Activated CD4-positive, CD25-positive, alpha-beta regulatory T cell treated with anti-CD3 and anti-CD28 coated beads, Interleukin-2, amount 50 U/mL, for 24 hours (primary cell): ENCODE results near the gene DUSP16.
"Not testable (repeated sequence)": the region's sequence is repeated elsewhere in the genome, so short reads cannot be mapped to it uniquely, and the experiment has no call there.

Experiments
- ATAC-seq, 2 donors: fragments of 150-1000 bp; cut with Tn5 transposase; one replicate each; pipeline ENCODE4 v1.10.0; 2021; ENCODE audit warnings: mild to moderate bottlenecking in 1 of 2, moderate library complexity in 1 of 2

Gene DUSP16

GRCh38 chr12:12582895-12583303 is 20.2 kb upstream of the DUSP16 start:
- ATAC-seq: peak; percentile 94 to 97

- ATAC-seq: no peak
Observed at GRCh38 chr12:12582193-12582881, 19.7 kb upstream of the DUSP16 start.

GRCh38 chr12:12580716-12581115 is 18.1 kb upstream of the DUSP16 start:
- not testable (repeated sequence) for ATAC-seq

- ATAC-seq: peak in 1 of 2 donors; percentile 37
Observed at GRCh38 chr12:12577786-12578185, 15.1 kb upstream of the DUSP16 start.

- no peak for ATAC-seq
Observed at GRCh38 chr12:12572659-12573058, 10.0 kb upstream of the DUSP16 start.

GRCh38 chr12:12565971-12566370 is 3.3 kb upstream of the DUSP16 start:
- ATAC-seq: not testable (repeated sequence)

- ATAC-seq: no peak
Observed at GRCh38 chr12:12564911-12565310, 2.2 kb upstream of the DUSP16 start.

GRCh38 chr12:12563290-12563928 is 746 bp upstream of the DUSP16 start:
- no peak for ATAC-seq

- peak; percentile 1 to 4 for ATAC-seq
Observed at GRCh38 chr12:12562016-12562483, 613 bp downstream of the DUSP16 start.

GRCh38 chr12:12561371-12562015 is 1.2 kb downstream of the DUSP16 start:
- ATAC-seq: peak; percentile 25 to 30

- peak; percentile 69 to 70 for ATAC-seq
Observed at GRCh38 chr12:12560587-12561370, 1.9 kb downstream of the DUSP16 start.

- ATAC-seq: no peak
Observed at GRCh38 chr12:12559719-12560296, 2.9 kb downstream of the DUSP16 start.

GRCh38 chr12:12558291-12558690 is 4.4 kb downstream of the DUSP16 start:
- ATAC-seq: no peak

GRCh38 chr12:12557733-12558132 is 4.9 kb downstream of the DUSP16 start:
- no peak for ATAC-seq

GRCh38 chr12:12555656-12556055 is 7.0 kb downstream of the DUSP16 start:
- ATAC-seq: no peak

- no peak for ATAC-seq
Observed at GRCh38 chr12:12553208-12553785, 9.4 kb downstream of the DUSP16 start.

- ATAC-seq: no peak
Observed at GRCh38 chr12:12551115-12551514, 11.5 kb downstream of the DUSP16 start.

- peak; percentile 68 to 80 for ATAC-seq
Observed at GRCh38 chr12:12550277-12550676, 12.4 kb downstream of the DUSP16 start.

- no peak for ATAC-seq
Observed at GRCh38 chr12:12549426-12549825, 13.2 kb downstream of the DUSP16 start.

GRCh38 chr12:12548713-12549112 is 13.9 kb downstream of the DUSP16 start:
- peak; percentile 50 to 54 for ATAC-seq

GRCh38 chr12:12546314-12546772 is 16.3 kb downstream of the DUSP16 start:
- ATAC-seq: no peak

GRCh38 chr12:12543959-12544358 is 18.7 kb downstream of the DUSP16 start:
- ATAC-seq: peak; percentile 35 to 50
